Erythroblast (primary cell): ENCODE measurements around the gene CALML6.

Experiments
- GATA1 ChIP-seq: IDR thresholded peaks from 2 replicates; pipeline ENCODE4 v1.6.1; 2011; ENCODE audit warnings: low read depth, mild to moderate bottlenecking, control low read depth, low read length, moderate library complexity
- POLR2A ChIP-seq: IDR thresholded peaks from 2 replicates; pipeline ENCODE4 v1.6.1; 2011; ENCODE audit warnings: mild to moderate bottlenecking, low read length

DNA sequence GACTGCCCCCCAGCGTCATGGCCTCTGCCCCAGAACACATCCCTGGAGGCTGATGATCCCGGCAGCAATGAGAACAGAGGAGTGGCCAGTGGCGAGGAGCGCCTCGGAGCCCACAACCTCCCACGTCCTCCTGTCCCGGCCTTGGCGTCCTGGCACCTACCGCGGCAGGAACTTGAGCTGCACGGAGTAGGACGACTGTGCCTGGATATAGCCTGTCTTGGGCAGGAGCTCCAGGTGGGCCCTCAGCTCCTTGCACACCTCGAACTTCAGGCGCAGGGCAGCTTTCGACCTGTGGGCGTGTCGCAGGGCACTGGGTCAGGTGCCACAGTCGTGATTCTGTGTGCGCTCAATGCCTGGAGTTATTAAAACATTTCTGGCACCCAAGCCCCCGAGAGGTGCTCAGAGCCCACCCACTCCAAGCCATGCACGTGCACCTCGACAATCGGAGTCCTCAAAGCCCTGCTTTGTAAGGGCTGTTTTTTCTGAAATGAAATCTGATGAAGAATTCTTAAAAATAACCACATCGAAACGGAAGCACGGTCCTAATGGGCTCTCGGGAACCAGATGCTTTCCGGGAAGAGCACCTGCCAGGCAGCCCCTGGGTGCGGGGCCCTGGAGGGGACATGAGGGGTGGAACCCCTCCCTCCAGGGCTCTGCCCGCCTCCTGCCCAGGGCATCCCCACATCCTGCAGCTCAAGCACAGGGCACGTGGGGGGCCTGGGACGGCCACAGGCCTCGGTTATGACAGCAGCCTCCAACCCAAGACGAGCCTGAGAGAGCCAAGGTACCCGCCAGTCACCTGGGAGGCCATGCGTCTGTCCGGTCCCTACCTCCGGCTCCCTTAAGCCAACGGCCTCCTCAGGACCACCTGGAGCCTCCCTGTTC is 27.1 kb downstream of the CALML6 start:
- no peak for TF ChIP-seq POLR2A
- TF ChIP-seq GATA1, result no peak
